Measurements from ENCODE around the gene TEX22.

TEX22 gene

DNA sequence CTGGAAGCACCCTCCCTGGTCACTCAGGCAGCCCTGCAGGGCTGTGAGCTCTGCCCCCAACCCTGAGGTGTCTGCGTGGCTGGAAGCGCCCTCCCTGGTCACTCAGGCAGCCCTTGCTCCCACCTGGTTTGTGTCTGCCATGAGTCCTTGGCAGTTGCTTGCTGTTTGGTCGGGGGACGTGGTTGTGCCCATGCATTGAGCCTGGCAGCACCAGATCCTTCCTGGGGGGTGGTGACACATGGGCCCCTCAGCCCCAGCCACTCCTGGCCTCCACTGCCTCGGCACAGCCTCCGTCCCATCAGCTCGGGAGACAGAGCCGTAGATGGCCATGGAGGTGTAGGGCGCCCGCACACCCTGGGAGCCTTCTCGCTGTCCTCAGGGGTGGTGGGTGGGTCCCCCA is 40.8 kb downstream of the TEX22 start:
- TF ChIP-seq, protein P1, sequence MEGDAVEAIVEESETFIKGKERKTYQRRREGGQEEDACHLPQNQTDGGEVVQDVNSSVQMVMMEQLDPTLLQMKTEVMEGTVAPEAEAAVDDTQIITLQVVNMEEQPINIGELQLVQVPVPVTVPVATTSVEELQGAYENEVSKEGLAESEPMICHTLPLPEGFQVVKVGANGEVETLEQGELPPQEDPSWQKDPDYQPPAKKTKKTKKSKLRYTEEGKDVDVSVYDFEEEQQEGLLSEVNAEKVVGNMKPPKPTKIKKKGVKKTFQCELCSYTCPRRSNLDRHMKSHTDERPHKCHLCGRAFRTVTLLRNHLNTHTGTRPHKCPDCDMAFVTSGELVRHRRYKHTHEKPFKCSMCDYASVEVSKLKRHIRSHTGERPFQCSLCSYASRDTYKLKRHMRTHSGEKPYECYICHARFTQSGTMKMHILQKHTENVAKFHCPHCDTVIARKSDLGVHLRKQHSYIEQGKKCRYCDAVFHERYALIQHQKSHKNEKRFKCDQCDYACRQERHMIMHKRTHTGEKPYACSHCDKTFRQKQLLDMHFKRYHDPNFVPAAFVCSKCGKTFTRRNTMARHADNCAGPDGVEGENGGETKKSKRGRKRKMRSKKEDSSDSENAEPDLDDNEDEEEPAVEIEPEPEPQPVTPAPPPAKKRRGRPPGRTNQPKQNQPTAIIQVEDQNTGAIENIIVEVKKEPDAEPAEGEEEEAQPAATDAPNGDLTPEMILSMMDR (conservative IDR thresholded peaks at IDR 0.05; ENCODE audit: control insufficient read depth, insufficient read depth, low read depth, low read length): no peak
- no peak for DNase-seq (ENCODE audit: low read depth)

DNA sequence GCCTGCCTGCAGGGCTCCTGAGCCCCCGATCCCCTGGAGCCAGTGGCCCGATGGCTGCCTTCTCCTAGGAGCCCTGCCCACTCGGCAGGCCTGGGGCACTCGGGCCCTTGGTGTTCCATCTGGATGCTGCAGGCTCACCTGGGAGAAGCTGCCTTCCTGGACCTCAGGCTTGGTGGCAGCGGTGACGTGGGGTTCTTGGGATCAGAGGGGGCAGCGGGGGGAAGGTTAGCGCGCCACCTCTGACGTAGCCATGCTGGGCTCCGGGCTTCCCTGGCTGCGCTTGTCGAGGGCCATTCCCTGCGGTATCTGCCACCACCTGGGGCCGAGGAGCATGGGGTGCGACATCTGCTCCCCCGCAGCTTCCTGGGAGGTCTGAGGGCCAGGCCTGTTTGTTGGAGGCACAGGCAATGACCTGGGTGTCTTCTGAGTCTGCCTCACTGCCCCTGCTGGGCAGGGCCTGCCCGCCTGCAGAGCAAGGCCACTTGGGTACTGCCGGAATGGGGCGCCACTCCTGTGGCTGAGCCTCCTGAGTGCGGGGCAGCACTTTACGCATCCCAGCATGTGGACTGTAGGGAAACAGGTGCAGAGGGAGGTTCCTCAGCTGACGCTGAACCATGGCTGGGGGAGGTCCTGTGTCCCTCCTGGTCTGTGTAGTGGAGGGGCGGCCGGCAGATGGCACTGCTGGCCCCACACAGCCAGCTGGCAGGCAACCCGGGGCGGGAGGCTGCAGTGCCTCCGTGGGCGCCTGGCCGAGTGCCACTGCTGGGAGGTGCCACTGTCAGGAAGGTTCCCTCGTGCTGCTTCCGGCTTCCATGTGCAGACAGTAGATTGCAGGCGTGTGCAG is 41.6 kb downstream of the TEX22 start:
- TF ChIP-seq, protein P1 (conservative IDR thresholded peaks at IDR 0.05; ENCODE audit: control insufficient read depth, insufficient read depth, low read depth, low read length): no peak
- no peak for DNase-seq (ENCODE audit: low read depth)
- no peak overlapping the region for H3K4me3 ChIP-seq (ENCODE audit: control insufficient read depth, low read depth, low read length)

More for the DNA sequence above, 40.8 kb downstream of the TEX22 start:
- H3K4me3 ChIP-seq (ENCODE audit: control insufficient read depth, low read depth, low read length): no peak overlapping the region

DNA sequence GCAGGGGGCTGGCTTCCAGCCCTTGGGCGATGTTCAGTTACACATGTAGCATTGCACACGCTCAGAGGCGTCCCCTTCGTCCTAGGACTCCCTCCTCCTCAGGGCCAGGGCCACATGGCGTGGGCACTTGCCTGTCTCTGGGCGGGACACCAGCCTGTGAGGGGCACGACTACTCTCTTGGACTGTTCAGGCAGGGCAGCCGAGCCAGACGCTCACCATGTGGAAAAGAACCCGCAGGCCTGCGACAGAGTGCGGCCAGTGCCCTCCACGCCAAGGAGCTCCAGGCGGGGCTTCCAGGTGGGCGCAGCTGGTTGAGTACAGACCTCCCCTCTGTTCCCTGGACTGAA is 42.2 kb downstream of the TEX22 start:
- DNase-seq (ENCODE audit: low read depth): no peak
- no peak overlapping the region for H3K4me3 ChIP-seq (ENCODE audit: control insufficient read depth, low read depth, low read length)
- TF ChIP-seq, protein P1 (conservative IDR thresholded peaks at IDR 0.05; ENCODE audit: control insufficient read depth, insufficient read depth, low read depth, low read length): no peak

DNA sequence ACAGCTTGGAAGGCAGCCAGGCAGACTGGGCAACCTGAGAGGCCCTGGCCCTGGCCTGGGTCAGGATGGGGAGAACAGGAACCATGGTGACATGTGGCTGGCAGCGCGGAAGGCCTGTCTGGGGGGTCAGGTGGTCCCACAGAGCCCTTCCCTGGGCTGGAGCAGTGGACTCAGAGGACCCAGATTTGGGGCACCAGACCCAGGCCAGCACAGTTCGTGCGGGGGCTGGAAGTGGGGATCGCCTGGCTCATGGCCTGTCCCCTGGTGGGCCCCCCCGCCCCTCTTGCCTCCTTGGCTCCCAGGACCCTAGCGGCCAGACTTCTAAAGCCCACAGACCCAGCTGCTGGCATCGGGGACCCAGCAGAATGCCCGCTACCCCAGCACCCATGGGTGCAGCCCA is 42.7 kb downstream of the TEX22 start:
- DNase-seq (ENCODE audit: low read depth): no peak
- no peak overlapping the region for H3K4me3 ChIP-seq (ENCODE audit: control insufficient read depth, low read depth, low read length)
- TF ChIP-seq, protein P1 (conservative IDR thresholded peaks at IDR 0.05; ENCODE audit: control insufficient read depth, insufficient read depth, low read depth, low read length): no peak

DNA sequence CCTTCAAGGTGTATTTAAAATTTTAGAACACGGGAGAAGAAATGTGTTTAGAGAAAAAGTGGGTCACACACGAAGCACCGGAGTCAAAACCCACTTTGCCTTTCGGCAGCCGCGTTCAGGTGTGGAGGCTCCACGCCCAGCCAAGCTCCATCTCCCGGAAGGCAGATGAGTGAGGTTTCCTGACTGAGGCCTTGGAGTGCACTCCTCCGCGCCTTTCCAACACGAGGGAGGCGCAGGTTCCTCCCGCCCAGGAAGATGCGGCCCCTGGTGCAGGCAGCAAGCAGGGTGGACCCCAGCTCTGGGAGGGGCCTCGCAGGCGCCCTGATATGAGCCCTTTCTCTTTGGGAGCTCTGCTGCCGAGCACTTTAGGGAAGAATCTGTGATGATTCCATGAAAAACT is 43.8 kb downstream of the TEX22 start:
- TF ChIP-seq, protein P1 (conservative IDR thresholded peaks at IDR 0.05; ENCODE audit: control insufficient read depth, insufficient read depth, low read depth, low read length): no peak
- H3K4me3 ChIP-seq (ENCODE audit: control insufficient read depth, low read depth, low read length): no peak overlapping the region
- DNase-seq (ENCODE audit: low read depth): no peak

DNA sequence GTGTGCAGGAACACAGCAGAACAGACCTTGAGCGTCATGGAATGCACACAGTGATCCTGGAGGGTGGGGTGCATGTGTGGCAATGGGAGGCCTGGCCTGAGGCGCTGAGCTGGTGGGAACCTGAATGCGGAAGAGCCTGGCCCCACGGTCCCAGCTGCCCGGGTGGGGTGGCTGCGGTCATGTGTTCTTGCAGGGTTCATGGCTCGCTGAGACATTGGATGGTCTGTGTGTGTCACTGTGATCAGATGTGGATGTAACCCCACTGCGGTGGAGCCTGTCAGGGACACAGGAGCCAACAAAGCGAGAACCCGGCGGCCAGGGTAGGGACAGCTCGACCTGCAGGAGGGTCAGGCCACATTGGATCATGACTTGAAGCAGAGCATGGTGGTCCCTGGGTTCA is 44.5 kb downstream of the TEX22 start:
- no peak overlapping the region for H3K4me3 ChIP-seq (ENCODE audit: control insufficient read depth, low read depth, low read length)
- TF ChIP-seq, protein P1 (conservative IDR thresholded peaks at IDR 0.05; ENCODE audit: control insufficient read depth, insufficient read depth, low read depth, low read length): no peak
- DNase-seq (ENCODE audit: low read depth): no peak

All from fibroblast of mammary gland (primary cell).